Liver (tissue), 3 donors: ENCODE results near the gene OSBP2.

Source experiments
- EGR1 ChIP-seq, 2 donors: IDR thresholded peaks; 2 replicates each; pipeline ENCODE4 v1.6.1; 2016 to 2018; ENCODE audit warnings: antibody characterized with exemption in 2 of 2, low read depth in 2 of 2
- JUND ChIP-seq, 2 donors: IDR thresholded peaks; 2 replicates each; pipeline ENCODE4 v1.6.1; 2016; ENCODE audit warnings: antibody characterized with exemption in 2 of 2
- RAD21 ChIP-seq, 2 donors: IDR thresholded peaks; 2 replicates each; pipeline ENCODE4 v1.6.1; 2016; ENCODE audit warnings: antibody characterized with exemption in 2 of 2, mild to moderate bottlenecking in 2 of 2
- RXRA ChIP-seq, 2 donors: IDR thresholded peaks; 2 replicates each; pipeline ENCODE4 v1.6.1; 2017 to 2018; ENCODE audit warnings: antibody characterized with exemption in 2 of 2, mild to moderate bottlenecking in 1 of 2
- TF ChIP-seq, protein P1 (sequence below): fragments of 150-350 bp; IDR thresholded peaks from 2 replicates; pipeline ENCODE4 v1.5.1; 2017; ENCODE audit warnings: improper control_type of control experiment, low read depth, low read length; ENCODE audit not compliant: missing input control
- TF ChIP-seq, protein P2 (sequence below): IDR thresholded peaks from 2 replicates; pipeline ENCODE4 v1.6.1; 2016; ENCODE audit warnings: antibody characterized with exemption, mild to moderate bottlenecking
- donor health status: healthy.
- donor health status: healthy.

DNA sequence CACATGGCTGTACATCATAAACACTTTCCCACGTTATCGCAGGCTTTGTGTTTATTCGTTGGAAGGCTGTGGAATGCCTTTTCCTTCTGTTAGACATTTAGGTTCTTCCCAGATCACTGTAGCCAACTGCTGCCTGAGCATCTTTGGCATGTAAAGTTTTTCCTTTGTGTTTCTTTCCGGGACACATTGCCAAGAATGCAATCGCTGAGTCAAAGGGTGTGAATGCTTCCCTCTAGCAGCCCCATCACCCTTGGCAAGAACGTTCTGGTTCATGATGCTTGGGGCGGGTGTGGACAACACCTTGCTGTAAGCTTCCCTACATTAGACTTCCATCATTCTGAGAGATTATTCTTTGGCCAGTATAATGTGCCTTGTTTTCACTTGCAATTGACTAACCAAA, 136.2 kb downstream of the OSBP2 start:
- TF ChIP-seq RXRA (IDR thresholded peaks at IDR 0.05): no peak
- TF ChIP-seq, protein P1, sequence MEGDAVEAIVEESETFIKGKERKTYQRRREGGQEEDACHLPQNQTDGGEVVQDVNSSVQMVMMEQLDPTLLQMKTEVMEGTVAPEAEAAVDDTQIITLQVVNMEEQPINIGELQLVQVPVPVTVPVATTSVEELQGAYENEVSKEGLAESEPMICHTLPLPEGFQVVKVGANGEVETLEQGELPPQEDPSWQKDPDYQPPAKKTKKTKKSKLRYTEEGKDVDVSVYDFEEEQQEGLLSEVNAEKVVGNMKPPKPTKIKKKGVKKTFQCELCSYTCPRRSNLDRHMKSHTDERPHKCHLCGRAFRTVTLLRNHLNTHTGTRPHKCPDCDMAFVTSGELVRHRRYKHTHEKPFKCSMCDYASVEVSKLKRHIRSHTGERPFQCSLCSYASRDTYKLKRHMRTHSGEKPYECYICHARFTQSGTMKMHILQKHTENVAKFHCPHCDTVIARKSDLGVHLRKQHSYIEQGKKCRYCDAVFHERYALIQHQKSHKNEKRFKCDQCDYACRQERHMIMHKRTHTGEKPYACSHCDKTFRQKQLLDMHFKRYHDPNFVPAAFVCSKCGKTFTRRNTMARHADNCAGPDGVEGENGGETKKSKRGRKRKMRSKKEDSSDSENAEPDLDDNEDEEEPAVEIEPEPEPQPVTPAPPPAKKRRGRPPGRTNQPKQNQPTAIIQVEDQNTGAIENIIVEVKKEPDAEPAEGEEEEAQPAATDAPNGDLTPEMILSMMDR: no peak
- no peak for TF ChIP-seq RAD21 (IDR thresholded peaks at IDR 0.05)
- TF ChIP-seq JUND (IDR thresholded peaks at IDR 0.05): no peak
- TF ChIP-seq, protein P2, sequence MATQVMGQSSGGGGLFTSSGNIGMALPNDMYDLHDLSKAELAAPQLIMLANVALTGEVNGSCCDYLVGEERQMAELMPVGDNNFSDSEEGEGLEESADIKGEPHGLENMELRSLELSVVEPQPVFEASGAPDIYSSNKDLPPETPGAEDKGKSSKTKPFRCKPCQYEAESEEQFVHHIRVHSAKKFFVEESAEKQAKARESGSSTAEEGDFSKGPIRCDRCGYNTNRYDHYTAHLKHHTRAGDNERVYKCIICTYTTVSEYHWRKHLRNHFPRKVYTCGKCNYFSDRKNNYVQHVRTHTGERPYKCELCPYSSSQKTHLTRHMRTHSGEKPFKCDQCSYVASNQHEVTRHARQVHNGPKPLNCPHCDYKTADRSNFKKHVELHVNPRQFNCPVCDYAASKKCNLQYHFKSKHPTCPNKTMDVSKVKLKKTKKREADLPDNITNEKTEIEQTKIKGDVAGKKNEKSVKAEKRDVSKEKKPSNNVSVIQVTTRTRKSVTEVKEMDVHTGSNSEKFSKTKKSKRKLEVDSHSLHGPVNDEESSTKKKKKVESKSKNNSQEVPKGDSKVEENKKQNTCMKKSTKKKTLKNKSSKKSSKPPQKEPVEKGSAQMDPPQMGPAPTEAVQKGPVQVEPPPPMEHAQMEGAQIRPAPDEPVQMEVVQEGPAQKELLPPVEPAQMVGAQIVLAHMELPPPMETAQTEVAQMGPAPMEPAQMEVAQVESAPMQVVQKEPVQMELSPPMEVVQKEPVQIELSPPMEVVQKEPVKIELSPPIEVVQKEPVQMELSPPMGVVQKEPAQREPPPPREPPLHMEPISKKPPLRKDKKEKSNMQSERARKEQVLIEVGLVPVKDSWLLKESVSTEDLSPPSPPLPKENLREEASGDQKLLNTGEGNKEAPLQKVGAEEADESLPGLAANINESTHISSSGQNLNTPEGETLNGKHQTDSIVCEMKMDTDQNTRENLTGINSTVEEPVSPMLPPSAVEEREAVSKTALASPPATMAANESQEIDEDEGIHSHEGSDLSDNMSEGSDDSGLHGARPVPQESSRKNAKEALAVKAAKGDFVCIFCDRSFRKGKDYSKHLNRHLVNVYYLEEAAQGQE: no peak
- TF ChIP-seq EGR1 (IDR thresholded peaks at IDR 0.05; ENCODE audit: low read depth in 2 of 2): no peak
